Immature natural killer cell (primary cell): Measurements from ENCODE around the gene TEAD1. TPM values are rescaled to one million over a fixed set of nuclear protein-coding genes. Genes with fewer than 3 reads are reported as not detected.
"Not testable (repeated sequence)": the region's sequence is repeated elsewhere in the genome, so short reads cannot be mapped to it uniquely, and the experiment has no call there.

ENCODE experiments used
- DNase-seq, 3 donors: peaks; one replicate each; pipeline ENCODE4 v3.0.0; 2022; ENCODE audit warnings: mixed read lengths in 1 of 3
- H3K27ac Mint-ChIP-seq, 6 donors: one replicate each; pipeline ENCODE4 v1.8.0; 2020; ENCODE audit warnings: mixed read lengths in 6 of 6, mild to moderate bottlenecking in 5 of 6, inconsistent platforms in 4 of 6, moderate library complexity in 3 of 6
- H3K27me3 Mint-ChIP-seq, 3 donors: one replicate each; pipeline ENCODE4 v1.8.0; 2020 to 2021; ENCODE audit warnings: low read depth in 3 of 3, mild to moderate bottlenecking in 3 of 3, mixed read lengths in 3 of 3, moderate library complexity in 3 of 3, inconsistent platforms in 1 of 3
- H3K36me3 Mint-ChIP-seq, 3 donors: one replicate each; pipeline ENCODE4 v1.8.0; 2020; ENCODE audit warnings: mixed read lengths in 3 of 3, inconsistent platforms in 2 of 3, mild to moderate bottlenecking in 2 of 3
- H3K4me1 Mint-ChIP-seq, 2 donors: one replicate each; pipeline ENCODE4 v1.8.0; 2020; ENCODE audit warnings: inconsistent platforms in 2 of 2, mild to moderate bottlenecking in 2 of 2, mixed read lengths in 2 of 2, moderate library complexity in 1 of 2
- H3K4me3 Mint-ChIP-seq, 5 donors: one replicate each; pipeline ENCODE4 v1.8.0; 2020; ENCODE audit warnings: mild to moderate bottlenecking in 5 of 5, mixed read lengths in 5 of 5, inconsistent platforms in 3 of 5, moderate library complexity in 3 of 5
- H3K9me3 Mint-ChIP-seq, 6 donors: one replicate each; pipeline ENCODE4 v1.8.0; 2020; ENCODE audit warnings: mild to moderate bottlenecking in 6 of 6, mixed read lengths in 6 of 6, inconsistent platforms in 4 of 6, moderate library complexity in 3 of 6
- polyA plus RNA-seq, 3 donors: library from polyadenylated mRNA; unstranded; fragments of 300-500 nt; fragmentation: Illumina TruSeq; gene quantifications; one replicate each; pipeline ENCODE4 v1.2.3, GENCODE V29; 2021

TEAD1 gene
- polyA plus RNA-seq, 3 donors from 2014 or later = not detected

DNA sequence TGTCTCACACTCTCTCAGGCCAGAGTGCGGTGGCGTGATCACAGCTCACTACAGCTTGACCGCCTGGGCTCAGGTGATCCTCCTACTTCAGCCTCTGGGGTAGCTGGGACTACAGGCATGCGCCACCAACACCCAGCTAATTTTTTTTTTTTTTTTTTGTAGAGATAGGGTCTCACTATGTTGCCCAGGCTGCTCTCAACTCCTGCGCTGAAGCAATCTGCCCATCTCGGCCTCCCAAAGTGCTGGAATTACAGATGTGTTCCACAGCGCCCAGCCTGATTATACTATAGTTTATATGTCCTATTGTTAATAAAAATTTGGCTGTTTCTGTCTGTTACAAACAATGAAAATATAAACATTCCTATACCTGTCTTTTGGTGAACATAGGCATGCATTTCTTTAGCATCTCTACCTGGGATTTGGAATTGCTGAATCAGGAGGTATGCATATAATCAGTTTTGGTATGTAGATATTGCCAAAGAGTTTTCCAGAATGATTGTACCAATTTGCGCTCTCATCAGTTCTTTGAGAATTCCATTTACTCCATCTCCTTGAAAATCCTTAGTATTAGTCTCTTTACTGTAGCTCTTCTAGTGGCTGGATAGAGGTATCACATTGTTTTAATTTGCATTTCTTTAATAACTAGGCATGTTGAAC lies 78.8 kb downstream of the TEAD1 start:
- H3K9me3 Mint-ChIP-seq = no peaks in the 10 kb centered on the region
- H3K27ac Mint-ChIP-seq = no peak overlapping the region
- peaks cover 4 to 6% (median 4%) of the 10 kb centered on the region in 3 donors for H3K27me3 Mint-ChIP-seq
- H3K36me3 Mint-ChIP-seq = no peaks in the 10 kb centered on the region
- no peak overlapping the region for H3K4me3 Mint-ChIP-seq
- DNase-seq = no peak
- H3K4me1 Mint-ChIP-seq = no peaks in the 10 kb centered on the region

DNA sequence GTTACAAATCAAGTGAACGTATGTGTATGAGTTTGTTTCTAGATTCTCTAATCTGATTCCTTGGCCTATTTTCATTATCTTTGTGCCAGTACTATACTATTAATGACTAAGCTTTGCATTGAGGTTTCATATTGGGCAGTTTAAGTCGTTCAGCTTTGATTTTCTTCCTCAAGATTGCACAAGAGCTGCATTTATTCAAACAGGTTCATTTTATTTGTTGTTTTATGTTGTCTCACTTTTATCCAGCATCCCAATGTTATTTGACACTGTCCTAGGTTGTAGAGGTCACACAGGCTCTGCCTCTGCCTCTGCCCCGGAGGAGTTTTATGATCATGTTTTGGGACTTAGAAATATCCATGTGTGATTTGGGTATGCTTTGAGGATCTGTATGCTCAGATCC lies 79.8 kb downstream of the TEAD1 start:
- Mint-ChIP-seq H3K27me3 (peaks cover 3 to 4% (median 4%) of the 10 kb centered on the region in 3 donors), H3K4me3 (no peak overlapping the region), H3K4me1 (no peaks in the 10 kb centered on the region), H3K9me3 (no peaks in the 10 kb centered on the region), H3K27ac (no peak overlapping the region), H3K36me3 (no peaks in the 10 kb centered on the region)
- DNase-seq = no peak

DNA sequence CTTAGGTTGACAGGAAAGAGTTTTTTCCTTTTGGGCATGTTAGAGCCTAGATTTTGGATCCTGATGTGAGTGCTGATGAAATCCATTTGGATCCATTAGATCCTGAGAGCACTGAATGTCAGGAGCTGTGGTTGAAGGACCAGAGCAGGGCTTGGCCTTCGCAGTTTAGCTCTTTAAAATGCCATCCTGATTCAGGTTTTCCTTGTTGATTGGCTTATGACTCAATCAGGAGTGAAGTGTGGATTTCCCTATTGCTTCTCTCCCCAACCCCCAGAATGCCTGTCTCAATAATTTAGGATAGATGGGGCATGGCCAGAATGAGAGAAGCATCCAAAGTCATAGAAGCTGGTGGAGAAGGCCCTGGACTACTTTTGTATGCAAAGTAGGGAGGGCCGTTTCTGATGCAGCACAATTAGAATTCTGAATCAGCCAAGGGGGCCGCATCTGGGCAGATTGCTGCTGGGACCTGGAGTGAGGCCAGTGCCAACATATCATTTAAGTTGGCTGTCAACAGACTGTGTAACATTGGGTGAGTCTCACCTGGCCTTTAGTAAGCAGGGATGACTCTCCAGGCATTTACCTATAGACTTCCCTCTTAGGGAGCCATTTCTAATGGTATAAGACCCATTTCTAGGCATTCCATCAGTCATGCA lies 80.5 kb downstream of the TEAD1 start:
- DNase-seq = no peak
- H3K27ac Mint-ChIP-seq = no peak overlapping the region
- no peaks in the 10 kb centered on the region for H3K4me1 Mint-ChIP-seq
- H3K9me3 Mint-ChIP-seq = no peaks in the 10 kb centered on the region
- no peak overlapping the region for H3K4me3 Mint-ChIP-seq
- H3K27me3 Mint-ChIP-seq = peaks cover 3 to 6% (median 4%) of the 10 kb centered on the region in 3 donors
- no peaks in the 10 kb centered on the region for H3K36me3 Mint-ChIP-seq

DNA sequence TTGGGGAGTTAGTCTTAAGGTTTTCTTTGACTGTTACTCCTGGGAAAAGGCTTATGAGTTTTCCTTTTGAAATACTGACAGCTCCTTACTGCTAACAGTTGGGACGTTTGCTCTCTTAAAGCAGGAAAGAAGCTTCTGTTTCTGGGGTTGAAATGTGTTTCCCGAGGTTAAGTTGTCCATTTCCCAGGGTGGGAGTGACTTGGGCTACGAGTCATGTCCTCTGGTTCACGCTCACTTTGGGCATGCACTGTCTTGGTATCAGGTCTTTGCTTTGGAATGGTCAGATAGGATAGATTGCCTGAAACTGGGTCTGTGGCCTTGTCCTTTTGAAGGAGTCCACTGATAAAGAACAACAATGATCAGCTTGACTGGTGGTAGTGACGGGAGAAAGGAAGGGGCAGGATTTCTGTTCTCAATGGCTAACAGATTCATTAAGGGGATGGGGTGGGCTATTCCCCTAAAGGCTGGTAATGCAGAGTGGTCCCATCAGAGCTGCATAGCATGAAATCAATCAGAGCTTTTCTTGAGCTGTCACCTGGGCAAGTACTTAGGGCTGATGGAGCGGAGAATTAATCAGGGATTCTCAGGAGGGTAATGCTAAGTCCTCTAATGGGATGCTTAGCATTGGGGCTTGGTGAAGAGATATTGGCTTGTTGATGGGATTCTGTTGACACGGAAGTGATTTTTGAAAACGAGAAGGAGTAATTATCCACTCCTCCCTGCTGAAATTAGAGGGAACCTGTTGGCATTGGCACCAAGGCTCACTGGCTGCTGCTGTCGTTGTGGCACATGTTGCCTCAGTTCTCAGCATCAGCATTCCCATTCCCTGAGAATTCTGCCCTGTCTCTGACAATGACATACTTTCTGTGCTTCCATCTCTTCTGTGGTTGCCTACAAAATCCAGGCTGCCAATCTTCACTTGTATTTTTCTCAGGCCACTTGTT lies 81.6 kb downstream of the TEAD1 start:
- Mint-ChIP-seq H3K27ac (no peak overlapping the region), H3K27me3 (peaks cover 2 to 6% (median 4%) of the 10 kb centered on the region in 3 donors), H3K9me3 (no peaks in the 10 kb centered on the region), H3K36me3 (no peaks in the 10 kb centered on the region), H3K4me1 (no peaks in the 10 kb centered on the region), H3K4me3 (no peak overlapping the region)
- no peak for DNase-seq

DNA sequence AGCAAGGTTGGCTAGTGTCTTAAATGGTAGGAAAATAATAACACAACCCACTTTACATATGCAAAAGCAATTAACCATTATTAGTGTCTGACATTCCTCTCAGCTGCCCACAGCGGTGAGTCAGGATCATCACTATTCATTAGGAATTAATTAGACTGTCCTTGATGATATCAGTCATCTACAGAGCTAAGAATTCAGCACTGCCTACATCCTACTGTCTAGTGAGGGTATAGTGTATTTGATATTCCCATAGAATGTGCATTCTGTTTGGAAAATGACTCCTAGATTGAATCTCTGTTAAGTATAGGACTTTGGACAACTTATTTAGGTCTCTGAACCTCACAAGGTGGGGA lies 82.2 kb downstream of the TEAD1 start:
- peaks cover 2 to 6% (median 3%) of the 10 kb centered on the region in 3 donors for H3K27me3 Mint-ChIP-seq
- H3K4me3 Mint-ChIP-seq = no peak overlapping the region

DNA sequence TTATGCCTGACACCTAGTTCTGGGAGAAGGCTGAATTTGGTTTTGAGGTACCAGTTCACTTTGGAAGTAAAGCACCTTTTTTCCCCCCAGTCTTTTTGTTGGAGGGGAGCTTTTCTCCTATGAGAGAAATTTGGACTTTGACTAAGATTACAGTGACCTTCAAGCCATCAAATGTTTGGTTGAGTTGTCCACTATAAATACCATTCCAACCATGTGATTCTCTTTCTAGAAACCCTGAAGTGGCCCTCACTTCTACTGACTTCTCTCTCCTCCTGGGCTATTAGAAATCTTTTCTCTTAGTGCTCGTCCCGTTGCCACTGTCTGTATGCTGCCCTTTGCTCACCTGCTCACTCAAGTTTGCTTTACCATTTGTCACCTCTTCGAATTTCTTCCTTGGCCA lies 82.6 kb downstream of the TEAD1 start:
- peaks cover 2 to 6% (median 5%) of the 10 kb centered on the region in 3 donors for H3K27me3 Mint-ChIP-seq
- no peak for DNase-seq
- no peak overlapping the region for H3K4me3 Mint-ChIP-seq
- no peaks in the 10 kb centered on the region for H3K9me3 Mint-ChIP-seq
- H3K36me3 Mint-ChIP-seq = no peaks in the 10 kb centered on the region
- H3K4me1 Mint-ChIP-seq = no peaks in the 10 kb centered on the region
- H3K27ac Mint-ChIP-seq = no peak overlapping the region

More for the DNA sequence above, 82.2 kb downstream of the TEAD1 start:
- Mint-ChIP-seq H3K9me3 (no peaks in the 10 kb centered on the region), H3K4me1 (no peaks in the 10 kb centered on the region), H3K36me3 (no peaks in the 10 kb centered on the region), H3K27ac (no peak overlapping the region)
- no peak for DNase-seq

DNA sequence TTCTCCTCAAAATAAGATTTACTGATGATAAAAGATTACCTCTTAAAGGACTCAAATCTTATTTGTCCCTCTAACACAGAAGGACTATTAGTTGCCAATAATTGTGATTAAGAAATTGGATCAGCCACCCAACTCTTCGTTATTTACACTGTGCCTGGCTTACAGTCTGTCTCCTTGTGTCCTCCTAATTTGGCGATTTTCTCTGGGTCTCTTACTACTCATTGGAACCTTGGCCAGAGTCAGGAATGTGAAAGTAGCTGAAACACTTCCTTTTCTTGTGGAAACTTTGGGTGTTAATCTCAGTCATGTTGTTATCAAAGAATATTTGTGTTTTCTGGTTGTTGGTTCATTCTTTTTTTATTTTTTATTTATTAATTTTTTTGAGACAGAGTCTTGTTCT lies 83.2 kb downstream of the TEAD1 start:
- no peaks in the 10 kb centered on the region for H3K4me1 Mint-ChIP-seq
- H3K27me3 Mint-ChIP-seq = peaks cover 2 to 8% (median 5%) of the 10 kb centered on the region in 3 donors
- H3K27ac Mint-ChIP-seq = no peak overlapping the region
- no peaks in the 10 kb centered on the region for H3K36me3 Mint-ChIP-seq
- no peak for DNase-seq
- no peak overlapping the region for H3K4me3 Mint-ChIP-seq
- H3K9me3 Mint-ChIP-seq = no peaks in the 10 kb centered on the region

DNA sequence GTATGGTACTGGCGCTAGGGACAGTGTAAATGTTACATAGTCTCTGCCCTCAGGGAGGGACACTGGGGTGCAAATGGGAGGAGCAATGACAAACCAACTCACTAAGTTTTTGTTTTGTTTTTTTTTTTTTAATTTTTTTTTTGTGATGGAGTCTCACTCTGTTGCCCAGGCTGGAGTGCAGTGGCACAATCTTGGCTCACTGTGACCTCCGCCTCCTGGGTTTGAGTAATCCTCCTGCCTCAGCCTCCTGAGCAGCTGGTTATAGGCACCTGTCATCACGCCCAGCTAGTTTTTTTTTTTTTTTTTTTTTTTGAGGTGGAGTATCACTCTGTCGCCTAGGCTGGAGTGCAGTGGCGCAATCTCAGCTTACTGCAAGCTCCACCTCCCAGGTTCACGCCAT lies 83.9 kb downstream of the TEAD1 start:
- H3K36me3 Mint-ChIP-seq, DNase-seq, H3K27me3 Mint-ChIP-seq, H3K4me3 Mint-ChIP-seq, H3K9me3 Mint-ChIP-seq, H3K27ac Mint-ChIP-seq, H3K4me1 Mint-ChIP-seq: not testable (repeated sequence)

DNA sequence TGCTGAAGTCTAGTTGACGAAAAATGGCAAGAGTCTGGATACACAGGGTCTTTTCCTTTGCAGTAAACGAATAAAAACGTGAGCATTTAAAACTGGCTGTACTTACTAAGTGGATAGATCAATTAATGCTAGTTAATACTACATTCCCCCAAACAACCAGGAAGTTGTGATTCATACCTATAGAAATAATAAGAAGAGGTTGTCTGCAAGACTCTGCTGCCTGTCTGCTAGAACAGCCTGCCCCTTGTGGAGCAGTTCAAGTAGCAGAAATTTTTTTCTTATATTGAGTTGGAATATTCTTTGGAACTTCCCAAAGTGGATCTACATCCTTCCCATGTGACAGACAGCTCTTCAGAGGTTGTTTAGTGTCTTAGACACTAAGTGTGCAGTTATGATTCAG lies 86.8 kb downstream of the TEAD1 start:
- Mint-ChIP-seq H3K9me3 (no peaks in the 10 kb centered on the region), H3K36me3 (no peaks in the 10 kb centered on the region), H3K27ac (no peak overlapping the region)

DNA sequence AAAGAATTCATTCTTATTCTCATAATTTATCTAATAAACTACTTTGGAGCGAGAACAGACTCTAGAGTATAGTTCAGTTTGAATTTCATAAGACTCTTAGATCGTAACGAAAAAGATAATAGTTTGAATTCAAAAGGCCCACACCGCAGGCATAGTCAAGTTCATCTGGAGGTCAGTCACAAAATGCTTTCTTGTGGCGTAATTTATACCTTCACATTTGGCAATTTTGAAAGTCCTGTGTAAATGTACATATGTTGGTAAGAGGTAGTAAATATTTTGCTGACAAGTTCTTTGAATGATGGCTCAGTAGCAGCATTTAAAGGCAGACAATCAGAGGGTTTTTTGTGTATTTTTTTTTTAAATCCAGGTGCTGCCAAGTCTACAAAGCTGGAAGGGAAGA lies 88.1 kb downstream of the TEAD1 start:
- Mint-ChIP-seq H3K27ac (no peak overlapping the region), H3K9me3 (no peaks in the 10 kb centered on the region), H3K4me1 (no peaks in the 10 kb centered on the region), H3K27me3 (peaks cover 6 to 12% (median 6%) of the 10 kb centered on the region in 3 donors), H3K4me3 (no peak overlapping the region), H3K36me3 (no peaks in the 10 kb centered on the region)
- DNase-seq = no peak

More for the DNA sequence above, 86.8 kb downstream of the TEAD1 start:
- Mint-ChIP-seq H3K27me3 (peaks cover 6 to 12% (median 8%) of the 10 kb centered on the region in 3 donors), H3K4me3 (no peak overlapping the region), H3K4me1 (no peaks in the 10 kb centered on the region)
- no peak for DNase-seq

DNA sequence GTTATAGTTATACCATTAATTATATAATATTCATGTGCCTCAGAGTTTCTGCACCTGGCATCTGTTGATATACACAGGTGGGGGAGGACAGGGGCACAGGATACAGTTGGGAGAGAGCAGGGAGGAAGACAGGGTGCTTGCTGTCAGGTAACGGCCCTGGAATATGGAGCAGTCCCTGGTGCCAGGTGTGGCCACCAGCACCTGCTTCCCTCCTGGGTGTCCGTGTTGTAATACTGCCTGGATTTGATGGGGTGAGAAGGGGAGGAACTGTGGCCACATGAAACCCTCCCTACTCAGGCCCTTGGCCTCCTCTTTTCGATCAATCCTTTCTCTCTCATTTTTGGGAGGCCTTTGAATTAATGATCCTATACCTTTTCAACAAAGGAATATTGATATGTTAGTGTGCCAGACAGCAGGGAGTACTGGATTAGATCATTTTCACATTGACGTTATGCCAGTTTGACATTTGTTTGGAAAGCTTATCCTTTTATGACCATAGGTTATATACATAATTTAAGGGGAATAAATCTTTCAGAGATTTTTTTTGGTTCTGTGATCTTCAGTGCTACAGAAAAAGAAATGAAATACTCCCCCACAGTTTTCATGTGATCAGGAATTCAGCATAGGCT lies 88.6 kb downstream of the TEAD1 start:
- H3K4me3 Mint-ChIP-seq = no peak overlapping the region
- no peaks in the 10 kb centered on the region for H3K9me3 Mint-ChIP-seq
- DNase-seq = no peak
- H3K4me1 Mint-ChIP-seq = no peaks in the 10 kb centered on the region
- H3K27ac Mint-ChIP-seq = no peak overlapping the region
- peaks cover 6 to 12% (median 6%) of the 10 kb centered on the region in 3 donors for H3K27me3 Mint-ChIP-seq
- H3K36me3 Mint-ChIP-seq = no peaks in the 10 kb centered on the region

DNA sequence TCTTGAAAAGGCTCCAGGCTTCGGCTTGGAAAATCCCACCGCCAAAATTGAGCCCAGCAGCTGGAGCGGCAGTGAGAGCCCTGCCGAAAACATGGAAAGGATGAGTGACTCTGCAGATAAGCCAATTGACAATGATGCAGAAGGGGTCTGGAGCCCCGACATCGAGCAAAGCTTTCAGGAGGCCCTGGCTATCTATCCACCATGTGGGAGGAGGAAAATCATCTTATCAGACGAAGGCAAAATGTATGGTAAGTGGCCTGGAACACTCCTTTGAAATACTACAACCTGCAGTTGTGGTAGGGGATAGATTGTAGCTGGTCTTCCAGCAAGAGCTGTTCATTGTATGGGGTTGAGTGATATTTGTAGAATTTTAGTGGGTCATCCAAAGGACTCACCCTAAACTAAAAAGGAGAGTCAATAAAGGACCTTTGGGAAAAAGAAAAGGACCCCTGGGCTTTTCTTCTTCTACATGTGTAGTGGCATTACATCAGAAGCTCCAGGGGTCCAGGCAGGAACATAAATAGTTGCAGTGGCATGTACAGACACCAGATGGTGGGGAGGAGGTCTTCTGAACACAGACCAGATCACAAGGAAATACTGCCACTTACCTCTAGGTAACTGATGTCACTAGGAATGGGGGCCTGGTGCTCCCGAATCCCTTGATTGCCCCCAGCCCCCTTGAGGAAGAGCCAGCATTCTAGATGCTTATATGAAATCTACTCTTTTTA lies 90.1 kb downstream of the TEAD1 start:
- H3K36me3 Mint-ChIP-seq = no peaks in the 10 kb centered on the region
- no peaks in the 10 kb centered on the region for H3K4me1 Mint-ChIP-seq
- H3K4me3 Mint-ChIP-seq = no peak overlapping the region
- no peak for DNase-seq
- H3K27ac Mint-ChIP-seq = no peak overlapping the region
- no peaks in the 10 kb centered on the region for H3K9me3 Mint-ChIP-seq
- peaks cover 6 to 12% (median 6%) of the 10 kb centered on the region in 3 donors for H3K27me3 Mint-ChIP-seq

DNA sequence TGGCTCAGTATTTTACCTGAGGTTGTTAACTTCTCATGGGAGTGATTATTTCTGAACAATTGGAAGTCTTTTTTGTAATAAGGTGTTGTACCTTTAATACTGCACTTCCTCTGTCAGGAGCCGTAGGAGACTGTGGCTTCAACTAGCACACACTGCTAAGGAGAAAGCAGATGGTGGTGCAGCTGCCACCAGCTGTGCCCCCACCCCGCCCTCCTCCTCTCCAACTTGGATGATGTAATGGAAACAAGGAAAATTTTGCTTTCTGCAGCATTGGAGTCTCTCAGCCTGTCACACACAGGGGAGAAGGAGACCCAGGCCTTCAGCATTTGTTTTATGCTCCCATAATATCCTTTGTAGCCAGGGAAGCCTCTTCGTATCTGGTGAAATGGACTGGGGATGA lies 91.2 kb downstream of the TEAD1 start:
- no peak for DNase-seq
- H3K4me3 Mint-ChIP-seq = no peak overlapping the region
- H3K27me3 Mint-ChIP-seq = peaks cover 6 to 11% (median 6%) of the 10 kb centered on the region in 3 donors
- no peaks in the 10 kb centered on the region for H3K9me3 Mint-ChIP-seq
- no peaks in the 10 kb centered on the region for H3K36me3 Mint-ChIP-seq
- H3K4me1 Mint-ChIP-seq = no peaks in the 10 kb centered on the region
- H3K27ac Mint-ChIP-seq = no peak overlapping the region
